Measurements from ENCODE around the gene CHD5. TPM values are rescaled to one million over a fixed set of nuclear protein-coding genes. Genes with fewer than 3 reads are reported as not detected.
A peak's percentile ranks its signal among the peaks of the same experiment; 100 is the strongest.

Gene CHD5
- total RNA-seq, 1 experiment from 2014 or later = 62.9 TPM

DNA sequence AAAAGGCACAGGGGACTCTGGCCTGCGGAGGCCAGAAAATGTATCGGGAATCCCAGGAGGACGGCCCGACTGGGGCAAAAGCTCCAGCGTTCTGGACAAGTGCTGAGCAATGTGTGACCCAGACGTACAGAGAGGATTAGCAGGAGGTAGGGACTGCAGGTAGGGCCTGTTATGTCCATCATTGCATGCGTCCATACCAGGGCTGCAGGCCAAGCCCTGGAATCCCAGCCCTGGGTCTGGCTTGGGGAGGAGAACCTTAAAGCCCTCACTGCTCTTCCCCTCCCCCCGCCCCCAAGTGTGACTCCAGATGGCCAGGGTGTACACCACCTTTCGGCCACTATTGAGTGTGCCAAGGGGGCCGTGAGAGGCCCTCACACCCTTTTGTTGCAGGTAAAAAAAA, 27.8 kb upstream of the CHD5 start:
- H3K4me3 ChIP-seq (ENCODE audit: low read depth in 2 of 2, low read length in 2 of 2) = peak overlapping the region; percentile 74 to 77; a peak in 3 of 4 replicates
- ChIA-PET POLR2A (no interaction called here), CTCF (interaction anchor here (0.5 to 1.1 kb wide), 2 partner anchors 27 to 174 kb away, joined by 3 to 6 read pairs; no protein-coding TSS in a partner anchor)
- peak overlapping the region; percentile 48; the same call in 1 of the 2 replicates for H3K27ac ChIP-seq (ENCODE audit: low read length)
- no peak for ATAC-seq
- no peak for DNase-seq (ENCODE audit: low read depth, low spot score)
- peaks cover 5% of the 10 kb centered on the region for H3K4me1 ChIP-seq (ENCODE audit: control insufficient read depth, insufficient read depth, low read length)
- BruUV-seq (replicated peaks) = no TSS peak
- peaks cover 2% of the 10 kb centered on the region; the same call in 1 of the 2 replicates for H3K36me3 ChIP-seq (ENCODE audit: control insufficient read depth, insufficient read depth, low read length)
- in situ Hi-C loops (cut with HindIII; ENCODE audit: low pct_unique_long_range_greater_than_20kb, low sequenced_read_pairs) = no loop called here
- intact Hi-C loops (cut with micrococcal nuclease; ENCODE audit: unreplicated experiment) = no loop called here
- no peaks in the 10 kb centered on the region for H3K27me3 ChIP-seq (ENCODE audit: control insufficient read depth, insufficient read depth, low read length)
- TF ChIP-seq, protein P1, sequence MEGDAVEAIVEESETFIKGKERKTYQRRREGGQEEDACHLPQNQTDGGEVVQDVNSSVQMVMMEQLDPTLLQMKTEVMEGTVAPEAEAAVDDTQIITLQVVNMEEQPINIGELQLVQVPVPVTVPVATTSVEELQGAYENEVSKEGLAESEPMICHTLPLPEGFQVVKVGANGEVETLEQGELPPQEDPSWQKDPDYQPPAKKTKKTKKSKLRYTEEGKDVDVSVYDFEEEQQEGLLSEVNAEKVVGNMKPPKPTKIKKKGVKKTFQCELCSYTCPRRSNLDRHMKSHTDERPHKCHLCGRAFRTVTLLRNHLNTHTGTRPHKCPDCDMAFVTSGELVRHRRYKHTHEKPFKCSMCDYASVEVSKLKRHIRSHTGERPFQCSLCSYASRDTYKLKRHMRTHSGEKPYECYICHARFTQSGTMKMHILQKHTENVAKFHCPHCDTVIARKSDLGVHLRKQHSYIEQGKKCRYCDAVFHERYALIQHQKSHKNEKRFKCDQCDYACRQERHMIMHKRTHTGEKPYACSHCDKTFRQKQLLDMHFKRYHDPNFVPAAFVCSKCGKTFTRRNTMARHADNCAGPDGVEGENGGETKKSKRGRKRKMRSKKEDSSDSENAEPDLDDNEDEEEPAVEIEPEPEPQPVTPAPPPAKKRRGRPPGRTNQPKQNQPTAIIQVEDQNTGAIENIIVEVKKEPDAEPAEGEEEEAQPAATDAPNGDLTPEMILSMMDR (IDR thresholded peaks at IDR 0.05) = no peak
- no peak for TF ChIP-seq POLR2AphosphoS5 (IDR thresholded peaks at IDR 0.05; ENCODE audit: low read depth, low read length)
- TF ChIP-seq, protein P2, sequence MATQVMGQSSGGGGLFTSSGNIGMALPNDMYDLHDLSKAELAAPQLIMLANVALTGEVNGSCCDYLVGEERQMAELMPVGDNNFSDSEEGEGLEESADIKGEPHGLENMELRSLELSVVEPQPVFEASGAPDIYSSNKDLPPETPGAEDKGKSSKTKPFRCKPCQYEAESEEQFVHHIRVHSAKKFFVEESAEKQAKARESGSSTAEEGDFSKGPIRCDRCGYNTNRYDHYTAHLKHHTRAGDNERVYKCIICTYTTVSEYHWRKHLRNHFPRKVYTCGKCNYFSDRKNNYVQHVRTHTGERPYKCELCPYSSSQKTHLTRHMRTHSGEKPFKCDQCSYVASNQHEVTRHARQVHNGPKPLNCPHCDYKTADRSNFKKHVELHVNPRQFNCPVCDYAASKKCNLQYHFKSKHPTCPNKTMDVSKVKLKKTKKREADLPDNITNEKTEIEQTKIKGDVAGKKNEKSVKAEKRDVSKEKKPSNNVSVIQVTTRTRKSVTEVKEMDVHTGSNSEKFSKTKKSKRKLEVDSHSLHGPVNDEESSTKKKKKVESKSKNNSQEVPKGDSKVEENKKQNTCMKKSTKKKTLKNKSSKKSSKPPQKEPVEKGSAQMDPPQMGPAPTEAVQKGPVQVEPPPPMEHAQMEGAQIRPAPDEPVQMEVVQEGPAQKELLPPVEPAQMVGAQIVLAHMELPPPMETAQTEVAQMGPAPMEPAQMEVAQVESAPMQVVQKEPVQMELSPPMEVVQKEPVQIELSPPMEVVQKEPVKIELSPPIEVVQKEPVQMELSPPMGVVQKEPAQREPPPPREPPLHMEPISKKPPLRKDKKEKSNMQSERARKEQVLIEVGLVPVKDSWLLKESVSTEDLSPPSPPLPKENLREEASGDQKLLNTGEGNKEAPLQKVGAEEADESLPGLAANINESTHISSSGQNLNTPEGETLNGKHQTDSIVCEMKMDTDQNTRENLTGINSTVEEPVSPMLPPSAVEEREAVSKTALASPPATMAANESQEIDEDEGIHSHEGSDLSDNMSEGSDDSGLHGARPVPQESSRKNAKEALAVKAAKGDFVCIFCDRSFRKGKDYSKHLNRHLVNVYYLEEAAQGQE (IDR thresholded peaks at IDR 0.05; ENCODE audit: insufficient read depth in 1 of 2, low read depth in 2 of 2, low read length in 1 of 2) = no peak
- no peak for TF ChIP-seq SIN3A (IDR thresholded peaks at IDR 0.05; ENCODE audit: borderline replicate concordance, insufficient read depth, low read depth, low read length)
- no peak for TF ChIP-seq TCF7L2 (IDR thresholded peaks at IDR 0.05; ENCODE audit: low read depth, low read length)
- no peaks in the 10 kb centered on the region for H3K9me3 ChIP-seq (ENCODE audit: control insufficient read depth, insufficient read depth, low read depth, low read length)

DNA sequence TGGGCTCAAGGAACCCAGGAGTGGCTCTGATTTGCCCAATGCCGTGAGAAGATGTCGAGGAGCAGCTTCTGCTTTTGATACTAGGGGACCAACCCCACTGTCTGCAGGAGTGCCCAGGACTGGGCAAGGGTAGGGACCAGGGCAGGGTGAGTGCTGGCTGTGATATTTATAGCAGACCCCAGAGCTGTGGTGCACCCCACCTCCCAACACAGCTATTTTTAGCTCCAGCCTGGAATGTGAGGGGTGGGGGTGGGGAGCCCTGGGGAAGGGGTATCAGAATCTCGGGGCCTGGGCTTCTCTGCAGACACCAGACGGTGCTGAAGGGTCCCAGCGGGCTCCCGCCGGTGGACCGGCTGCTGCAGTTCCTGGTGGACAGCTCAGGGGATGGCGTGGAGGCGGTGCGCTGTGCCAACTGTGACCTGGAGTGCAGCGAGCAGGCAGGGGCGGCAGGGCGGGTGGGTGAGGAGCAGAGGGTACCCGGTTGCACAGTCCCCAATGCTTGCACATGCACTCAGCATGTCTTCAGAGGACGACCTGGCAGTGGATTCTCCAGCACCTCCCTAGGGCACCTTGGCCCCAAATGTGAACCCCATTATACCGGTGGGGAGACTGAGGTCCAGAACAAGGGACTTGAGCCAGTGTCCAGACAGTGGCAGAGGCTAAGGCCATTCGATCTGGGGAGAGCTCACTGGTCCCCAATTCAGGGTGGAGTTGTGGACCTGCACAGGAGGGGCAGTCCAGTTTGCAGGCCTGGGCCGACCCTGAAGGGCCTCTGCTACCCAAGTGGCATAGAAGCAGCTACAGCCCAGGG, 27.2 kb upstream of the CHD5 start:
- no peak for ATAC-seq
- peak overlapping the region; percentile 90 for H3K27ac ChIP-seq (ENCODE audit: low read length)
- H3K36me3 ChIP-seq (ENCODE audit: control insufficient read depth, insufficient read depth, low read length) = peaks cover 2% of the 10 kb centered on the region; the same call in 1 of the 2 replicates
- H3K4me3 ChIP-seq (ENCODE audit: low read depth in 2 of 2, low read length in 2 of 2) = peak overlapping the region; percentile 74 to 77
- DNase-seq (ENCODE audit: low read depth, low spot score) = no peak
- no peaks in the 10 kb centered on the region for H3K9me3 ChIP-seq (ENCODE audit: control insufficient read depth, insufficient read depth, low read depth, low read length)
- intact Hi-C loops (cut with micrococcal nuclease; ENCODE audit: unreplicated experiment) (no loop called here), in situ Hi-C loops (cut with HindIII; ENCODE audit: low pct_unique_long_range_greater_than_20kb, low sequenced_read_pairs) (no loop called here)
- H3K27me3 ChIP-seq (ENCODE audit: control insufficient read depth, insufficient read depth, low read length) = no peaks in the 10 kb centered on the region
- TSS peak; percentile 91 for BruUV-seq (replicated peaks)
- TF ChIP-seq, protein P1 (IDR thresholded peaks at IDR 0.05) = no peak
- no peak for TF ChIP-seq POLR2AphosphoS5 (IDR thresholded peaks at IDR 0.05; ENCODE audit: low read depth, low read length)
- TF ChIP-seq TCF7L2 (IDR thresholded peaks at IDR 0.05; ENCODE audit: low read depth, low read length) = no peak
- TF ChIP-seq SIN3A (IDR thresholded peaks at IDR 0.05; ENCODE audit: borderline replicate concordance, insufficient read depth, low read depth, low read length) = no peak
- TF ChIP-seq, protein P2 (IDR thresholded peaks at IDR 0.05; ENCODE audit: insufficient read depth in 1 of 2, low read depth in 2 of 2, low read length in 1 of 2) = no peak
- H3K4me1 ChIP-seq (ENCODE audit: control insufficient read depth, insufficient read depth, low read length) = peaks cover 5% of the 10 kb centered on the region
- CTCF ChIA-PET = interaction anchor here (0.5 to 1.1 kb wide), 4 partner anchors 19 to 174 kb away, joined by 3 to 9 read pairs (median 4); no protein-coding TSS in a partner anchor
- POLR2A ChIA-PET = interaction anchor here (0.6 kb wide), 1 partner anchor 31 kb away, joined by 9 read pairs; no protein-coding TSS in a partner anchor
